Stimulated activated CD4-positive, alpha-beta T cell treated with anti-CD3 and anti-CD28 coated beads, TNF-alpha, amount 100 ng/mL, for 1 hour (primary cell): Measurements from ENCODE around the gene SPRED1.

ENCODE experiments used
- DNase-seq, 3 donors: peaks; one replicate each; pipeline ENCODE4 v3.0.0-alpha.2; 2020; ENCODE audit warnings: low read depth in 3 of 3, low spot score in 1 of 3

Gene SPRED1

GRCh38 chr15:38351466-38351865, 98.8 kb downstream of the SPRED1 start:
- DNase-seq = no peak

- peak in 2 of 3 donors; percentile 5 to 16 for DNase-seq
Observed at GRCh38 chr15:38354315-38354929, 101.8 kb downstream of the SPRED1 start.

- no peak for DNase-seq
Observed at GRCh38 chr15:38362355-38362754, 109.7 kb downstream of the SPRED1 start.

GRCh38 chr15:38367476-38367875, 114.8 kb downstream of the SPRED1 start:
- no peak for DNase-seq

- DNase-seq = no peak
Observed at GRCh38 chr15:38369936-38370478, 117.4 kb downstream of the SPRED1 start.

GRCh38 chr15:38373016-38373415, 120.4 kb downstream of the SPRED1 start:
- no peak for DNase-seq

- DNase-seq = no peak
Observed at GRCh38 chr15:38374029-38374428, 121.4 kb downstream of the SPRED1 start.

GRCh38 chr15:38374556-38374955, 121.9 kb downstream of the SPRED1 start:
- DNase-seq = no peak

GRCh38 chr15:38376081-38376480, 123.4 kb downstream of the SPRED1 start:
- no peak for DNase-seq

- DNase-seq = no peak
Observed at GRCh38 chr15:38377636-38378035, 125.0 kb downstream of the SPRED1 start.

- DNase-seq = no peak
Observed at GRCh38 chr15:38378161-38378560, 125.5 kb downstream of the SPRED1 start.

- DNase-seq = peak in 1 of 3 donors; percentile 49
Observed at GRCh38 chr15:38389924-38390542, 137.4 kb downstream of the SPRED1 start.

GRCh38 chr15:38391191-38391590, 138.6 kb downstream of the SPRED1 start:
- DNase-seq = no peak

GRCh38 chr15:38398134-38398533, 145.5 kb downstream of the SPRED1 start:
- no peak for DNase-seq

GRCh38 chr15:38401106-38401505, 148.5 kb downstream of the SPRED1 start:
- DNase-seq = no peak

- no peak for DNase-seq
Observed at GRCh38 chr15:38401701-38402100, 149.1 kb downstream of the SPRED1 start.

GRCh38 chr15:38406436-38406835, 153.8 kb downstream of the SPRED1 start:
- no peak for DNase-seq
